Activated T-helper 17 cell treated with anti-CD3 and anti-CD28 coated beads, Interleukin-2, amount 50 U/mL, for 72 hours (primary cell): ENCODE measurements around the gene NDST1. TPM values are rescaled to one million over a fixed set of nuclear protein-coding genes. Genes with fewer than 3 reads are reported as not detected.
"Not testable (repeated sequence)": the region's sequence is repeated elsewhere in the genome, so short reads cannot be mapped to it uniquely, and the experiment has no call there.

Experiments used
- ATAC-seq: fragments of 150-1000 bp; cut with Tn5 transposase; replicated peaks from 2 replicates; pipeline ENCODE4 v1.10.0; 2021; ENCODE audit warnings: mild to moderate bottlenecking, moderate library complexity
- H3K27ac Mint-ChIP-seq: one replicate; pipeline ENCODE4 v1.8.0; 2022; ENCODE audit warnings: mixed read lengths
- H3K27me3 Mint-ChIP-seq: one replicate; pipeline ENCODE4 v1.8.0; 2022; ENCODE audit warnings: mixed read lengths
- H3K36me3 Mint-ChIP-seq: one replicate; pipeline ENCODE4 v1.8.0; 2022; ENCODE audit warnings: low read depth, mild to moderate bottlenecking, mixed read lengths
- H3K4me1 Mint-ChIP-seq: one replicate; pipeline ENCODE4 v1.8.0; 2022; ENCODE audit warnings: mixed read lengths
- H3K4me3 Mint-ChIP-seq: one replicate; pipeline ENCODE4 v1.8.0; 2022; ENCODE audit warnings: mild to moderate bottlenecking, mixed read lengths
- H3K9me3 Mint-ChIP-seq: one replicate; pipeline ENCODE4 v1.8.0; 2022; ENCODE audit warnings: mixed read lengths
- total RNA-seq, 2 donors: library from RNA; stranded (reverse); gene quantifications; one replicate each; pipeline ENCODE4 v1.2.3, GENCODE V29; 2022

Gene NDST1
- total RNA-seq, 2 donors from 2014 or later = 0.48 to 1.8 TPM

DNA sequence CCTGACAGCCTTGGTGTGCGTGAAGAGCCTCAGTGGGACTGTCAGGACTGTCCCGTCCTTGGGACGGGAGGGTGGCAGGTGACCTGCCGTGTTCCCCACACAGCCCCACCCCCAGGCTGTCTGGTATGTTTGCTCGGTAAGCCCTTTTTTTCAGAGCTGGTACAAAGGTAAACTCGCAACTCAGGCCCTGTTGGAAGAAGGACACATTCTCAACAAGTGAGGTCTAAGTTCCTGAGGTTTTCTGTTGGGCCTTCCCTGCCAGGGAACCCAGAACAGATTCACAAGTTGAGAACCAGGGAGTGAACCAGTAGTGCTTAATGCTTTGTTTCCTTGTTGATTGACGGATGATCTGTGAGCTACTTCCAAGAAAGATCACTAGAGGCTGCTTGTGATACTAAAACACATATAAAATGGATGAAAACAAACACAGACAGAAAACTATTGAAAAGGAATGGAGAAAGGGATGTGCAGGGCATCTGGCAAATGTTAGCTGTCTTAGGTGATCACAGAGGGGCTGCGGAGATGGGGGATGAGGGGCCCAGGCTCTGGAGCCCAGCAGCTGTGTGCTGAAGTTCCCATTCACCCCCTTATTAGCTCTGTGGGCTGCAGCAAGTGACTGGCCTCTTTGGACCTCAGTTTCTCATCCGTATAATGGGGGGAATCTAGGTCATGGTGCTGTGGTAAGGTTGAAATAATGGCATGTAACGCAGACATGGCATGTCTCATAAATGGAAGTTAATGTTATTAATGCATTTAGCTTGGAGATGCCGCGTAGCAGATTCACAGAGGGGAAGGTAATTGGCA lies 2.7 kb downstream of the NDST1 start:
- H3K4me1 Mint-ChIP-seq = no peaks in the 10 kb centered on the region
- H3K9me3 Mint-ChIP-seq = no peaks in the 10 kb centered on the region
- no peaks in the 10 kb centered on the region for H3K27me3 Mint-ChIP-seq
- ATAC-seq = no peak
- H3K27ac Mint-ChIP-seq = no peak overlapping the region
- H3K36me3 Mint-ChIP-seq = no peaks in the 10 kb centered on the region
- no peak overlapping the region for H3K4me3 Mint-ChIP-seq

DNA sequence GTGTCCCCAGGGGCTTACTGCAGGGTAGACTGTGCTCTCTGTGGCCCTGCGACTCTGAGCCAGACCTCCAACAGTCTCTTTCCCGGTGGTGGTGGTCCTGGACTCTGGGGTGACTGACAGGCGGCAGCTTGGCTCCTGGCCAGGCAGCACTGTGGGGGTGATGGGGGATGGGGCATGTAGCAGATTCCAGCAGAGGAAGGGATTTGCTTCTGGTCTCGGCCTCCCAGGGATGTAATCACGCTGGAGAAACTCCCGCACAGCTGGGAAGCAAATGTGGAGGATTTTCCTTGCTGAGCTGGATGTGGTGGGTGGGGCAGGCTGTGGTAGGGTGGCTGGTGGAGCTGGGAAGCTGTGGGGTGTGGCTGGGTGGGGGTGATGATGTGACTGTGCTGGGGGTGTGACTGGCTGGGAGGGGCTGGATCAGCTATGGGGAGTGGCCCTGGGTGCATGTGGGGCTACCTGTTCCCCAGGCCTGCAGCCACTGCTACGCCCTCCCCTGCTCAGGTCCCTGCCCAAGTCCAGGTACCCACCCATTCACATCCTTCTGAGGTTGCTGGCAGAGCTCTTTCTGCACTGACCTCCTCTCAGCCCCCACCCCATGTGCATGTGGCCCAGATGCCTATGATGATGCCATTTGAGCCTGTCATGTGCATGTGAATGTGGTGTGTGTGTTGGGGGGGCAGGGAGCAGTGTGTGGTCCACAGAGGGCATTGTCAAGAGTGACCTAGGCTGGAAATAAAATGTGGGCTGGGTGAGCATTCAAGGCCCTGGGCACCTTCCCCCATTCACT lies 3.8 kb downstream of the NDST1 start:
- no peaks in the 10 kb centered on the region for H3K36me3 Mint-ChIP-seq
- no peaks in the 10 kb centered on the region for H3K9me3 Mint-ChIP-seq
- no peaks in the 10 kb centered on the region for H3K4me1 Mint-ChIP-seq
- ATAC-seq = no peak
- H3K27me3 Mint-ChIP-seq = no peaks in the 10 kb centered on the region
- H3K4me3 Mint-ChIP-seq = no peak overlapping the region
- no peak overlapping the region for H3K27ac Mint-ChIP-seq

DNA sequence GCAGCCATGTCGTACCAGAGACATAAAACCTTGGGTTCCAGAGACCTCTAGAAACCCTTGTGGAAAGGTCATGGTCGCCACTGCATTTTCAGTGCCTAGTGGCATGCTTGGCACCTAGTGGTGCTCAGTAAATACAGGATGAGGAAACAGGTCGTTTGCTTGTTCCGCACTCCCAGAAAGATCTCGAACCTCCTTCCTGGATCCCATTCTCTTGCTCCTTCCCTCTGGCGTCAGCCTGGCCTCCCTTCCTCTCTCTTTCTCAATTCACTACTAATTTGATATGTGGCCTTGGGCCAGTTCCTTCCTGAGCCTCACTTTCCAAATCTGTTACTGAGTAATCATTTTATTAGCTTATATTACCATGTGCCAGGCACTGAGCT lies 4.4 kb downstream of the NDST1 start:
- no peaks in the 10 kb centered on the region for H3K9me3 Mint-ChIP-seq
- H3K4me1 Mint-ChIP-seq = no peaks in the 10 kb centered on the region
- ATAC-seq = no peak
- no peaks in the 10 kb centered on the region for H3K36me3 Mint-ChIP-seq
- no peak overlapping the region for H3K4me3 Mint-ChIP-seq
- no peak overlapping the region for H3K27ac Mint-ChIP-seq
- H3K27me3 Mint-ChIP-seq = no peaks in the 10 kb centered on the region

DNA sequence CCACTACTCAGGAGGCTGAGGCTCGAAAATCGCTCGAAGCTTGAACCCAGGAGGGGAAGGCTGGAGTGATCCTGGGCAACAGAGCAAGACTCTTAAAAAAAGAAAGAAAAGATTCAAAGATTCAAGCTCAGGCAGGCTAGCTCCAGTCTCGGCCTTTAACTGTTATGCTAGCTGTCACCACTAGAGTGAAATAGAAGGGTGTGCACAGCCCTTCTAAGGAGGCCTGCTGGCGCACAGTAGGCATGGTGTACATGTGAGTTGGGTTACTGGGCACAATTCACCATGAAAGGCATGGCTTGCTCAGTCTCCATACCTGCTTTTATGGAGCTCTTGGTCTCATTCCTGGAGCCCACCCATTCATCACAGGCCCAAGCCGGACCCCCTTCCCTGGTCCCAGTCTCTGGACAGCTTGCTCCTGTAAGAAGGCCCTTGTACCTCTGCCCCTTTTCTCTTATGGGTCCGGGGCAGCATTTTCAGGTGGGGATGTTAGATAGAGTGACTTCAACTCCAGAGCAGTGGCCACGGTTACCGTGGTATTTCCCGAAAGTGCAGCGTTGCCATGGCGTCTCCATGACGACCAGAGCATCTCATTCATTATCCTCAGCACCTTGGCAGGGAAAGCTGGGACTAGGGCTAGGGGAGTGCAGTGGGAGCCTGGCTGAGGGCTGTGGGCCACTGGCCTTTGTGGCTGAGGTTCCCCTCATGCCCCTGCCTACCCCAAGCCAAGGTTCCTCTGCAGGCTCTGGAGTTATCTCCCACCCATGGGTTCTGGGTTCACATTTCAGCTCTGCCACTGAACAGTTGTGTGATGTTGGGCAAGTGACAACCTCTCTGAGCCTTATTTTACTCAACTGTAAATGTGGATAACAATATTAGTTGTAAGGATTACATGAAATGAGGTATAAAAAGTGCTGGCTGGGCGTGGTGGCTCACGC lies 5.7 kb downstream of the NDST1 start:
- H3K27ac Mint-ChIP-seq = no peak overlapping the region
- no peak overlapping the region for H3K4me3 Mint-ChIP-seq
- no peak for ATAC-seq
- H3K27me3 Mint-ChIP-seq = no peaks in the 10 kb centered on the region
- H3K4me1 Mint-ChIP-seq = no peaks in the 10 kb centered on the region
- H3K36me3 Mint-ChIP-seq = no peaks in the 10 kb centered on the region
- H3K9me3 Mint-ChIP-seq = no peaks in the 10 kb centered on the region

DNA sequence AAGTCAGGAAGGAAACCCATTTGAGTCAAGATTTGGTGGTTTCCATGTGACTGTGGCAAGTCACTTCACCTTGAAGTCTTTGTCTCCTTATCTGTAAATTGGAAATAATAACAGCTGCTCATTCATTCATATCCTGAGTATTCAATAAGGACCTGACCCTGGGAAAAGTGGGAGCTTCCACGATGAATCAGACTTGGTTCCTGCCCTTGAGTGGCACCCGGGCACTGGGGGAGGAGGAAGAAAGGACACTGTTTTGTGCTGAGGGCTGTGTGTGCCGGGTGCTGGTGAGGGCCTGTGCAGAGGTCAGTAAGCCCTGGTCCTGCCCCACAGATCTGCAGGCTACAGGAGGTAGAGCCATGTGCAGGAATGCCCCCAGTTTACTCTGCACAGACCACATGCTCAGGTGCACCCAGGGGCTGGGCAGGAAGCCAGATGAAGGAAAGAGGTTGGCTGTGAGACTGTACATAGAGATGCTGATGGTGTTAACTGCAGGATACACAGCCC lies 6.8 kb downstream of the NDST1 start:
- no peaks in the 10 kb centered on the region for H3K36me3 Mint-ChIP-seq
- no peak overlapping the region for H3K4me3 Mint-ChIP-seq
- no peaks in the 10 kb centered on the region for H3K9me3 Mint-ChIP-seq
- no peaks in the 10 kb centered on the region for H3K4me1 Mint-ChIP-seq
- no peak overlapping the region for H3K27ac Mint-ChIP-seq
- ATAC-seq = no peak
- H3K27me3 Mint-ChIP-seq = no peaks in the 10 kb centered on the region

DNA sequence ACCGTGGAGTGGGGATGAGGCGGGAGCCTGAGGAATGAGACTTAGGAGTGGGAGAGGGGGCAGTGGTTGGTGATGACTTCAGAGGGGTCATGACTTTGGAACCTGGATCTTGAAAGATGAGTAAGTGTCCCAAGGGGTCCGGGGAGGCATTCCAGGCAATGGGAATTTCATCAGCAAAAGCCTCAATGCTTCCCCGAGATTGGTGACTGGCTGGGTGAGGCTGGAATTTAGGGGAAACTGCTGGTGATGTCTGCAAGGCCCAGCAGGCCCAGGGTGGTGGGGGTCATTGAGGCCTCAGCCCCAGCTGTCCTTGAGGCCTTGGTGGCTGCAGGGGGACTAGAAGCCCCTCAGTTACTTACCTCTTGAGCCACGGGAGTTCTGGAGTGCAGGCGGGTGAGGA lies 7.5 kb downstream of the NDST1 start:
- Mint-ChIP-seq H3K27me3 (no peaks in the 10 kb centered on the region), H3K9me3 (no peaks in the 10 kb centered on the region), H3K4me3 (no peak overlapping the region), H3K27ac (no peak overlapping the region), H3K4me1 (no peaks in the 10 kb centered on the region), H3K36me3 (no peaks in the 10 kb centered on the region)
- ATAC-seq = no peak

DNA sequence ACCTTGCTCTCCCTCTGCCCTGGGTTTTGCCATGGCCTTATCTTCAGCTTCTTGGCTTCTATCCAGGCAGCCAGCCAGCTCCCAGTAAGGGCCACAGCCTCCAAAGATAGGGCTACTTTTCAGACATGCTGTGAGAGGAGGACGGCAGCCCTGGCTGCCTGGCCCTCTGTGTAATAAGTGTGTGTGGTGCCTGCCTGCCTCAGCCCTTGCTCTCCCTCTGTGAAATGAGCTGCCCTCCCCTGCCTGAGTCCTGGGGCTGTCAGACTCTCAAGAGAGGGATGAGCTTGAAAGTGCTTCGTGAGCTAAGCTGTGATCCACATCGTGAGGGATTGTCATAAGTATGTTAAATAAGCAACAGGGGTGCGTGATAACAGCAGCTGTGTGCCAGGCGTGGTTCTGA lies 8.1 kb downstream of the NDST1 start:
- H3K27me3 Mint-ChIP-seq = no peaks in the 10 kb centered on the region

DNA sequence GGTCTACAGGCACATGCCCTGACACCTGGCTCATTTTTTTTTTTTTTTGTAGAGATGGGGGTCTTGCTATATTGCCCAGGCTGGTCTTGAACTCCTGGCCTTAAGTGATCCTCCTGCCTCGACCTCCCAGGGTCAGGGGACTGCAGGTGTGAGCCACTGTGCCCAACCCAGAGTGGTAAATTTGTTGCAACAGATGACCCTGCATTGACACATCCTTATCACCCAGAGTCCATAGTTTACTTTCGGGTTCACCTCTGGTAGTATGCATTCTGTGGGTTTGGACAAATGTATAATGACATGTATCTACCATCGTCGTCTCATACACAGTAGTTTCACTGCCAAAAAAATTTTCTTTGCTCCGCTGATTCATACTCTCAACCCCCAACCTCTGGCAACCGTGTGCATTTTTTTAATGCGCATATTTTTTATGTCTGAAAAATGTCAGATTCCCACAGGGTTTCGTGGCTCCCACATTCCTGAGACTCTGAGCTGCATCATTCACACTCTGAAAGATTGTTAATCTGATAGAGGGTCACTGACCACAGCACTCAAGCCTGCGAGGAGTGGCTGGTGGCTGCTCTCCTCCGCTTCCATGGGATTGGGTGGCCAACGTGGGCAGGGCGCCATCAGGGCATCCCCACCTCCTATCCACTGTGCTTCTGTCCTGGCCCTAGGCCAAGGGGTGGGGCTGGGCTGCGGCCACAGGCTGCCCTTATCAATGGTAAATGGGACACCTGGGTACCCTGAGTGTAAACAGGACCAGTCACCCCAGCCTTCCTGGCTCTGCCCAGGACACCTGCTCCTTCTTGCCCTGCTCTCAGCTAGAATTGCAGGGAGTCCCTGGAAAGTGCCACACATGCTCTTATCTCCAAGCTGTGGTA lies 9.6 kb downstream of the NDST1 start:
- Mint-ChIP-seq H3K9me3 (no peaks in the 10 kb centered on the region), H3K27ac (no peak overlapping the region), H3K27me3 (no peaks in the 10 kb centered on the region), H3K4me1 (no peaks in the 10 kb centered on the region), H3K36me3 (no peaks in the 10 kb centered on the region), H3K4me3 (no peak overlapping the region)
- no peak for ATAC-seq

More for the DNA sequence above, 8.1 kb downstream of the NDST1 start:
- H3K27ac Mint-ChIP-seq = no peak overlapping the region
- H3K9me3 Mint-ChIP-seq = no peaks in the 10 kb centered on the region
- no peaks in the 10 kb centered on the region for H3K4me1 Mint-ChIP-seq
- no peaks in the 10 kb centered on the region for H3K36me3 Mint-ChIP-seq
- no peak overlapping the region for H3K4me3 Mint-ChIP-seq
- no peak for ATAC-seq

DNA sequence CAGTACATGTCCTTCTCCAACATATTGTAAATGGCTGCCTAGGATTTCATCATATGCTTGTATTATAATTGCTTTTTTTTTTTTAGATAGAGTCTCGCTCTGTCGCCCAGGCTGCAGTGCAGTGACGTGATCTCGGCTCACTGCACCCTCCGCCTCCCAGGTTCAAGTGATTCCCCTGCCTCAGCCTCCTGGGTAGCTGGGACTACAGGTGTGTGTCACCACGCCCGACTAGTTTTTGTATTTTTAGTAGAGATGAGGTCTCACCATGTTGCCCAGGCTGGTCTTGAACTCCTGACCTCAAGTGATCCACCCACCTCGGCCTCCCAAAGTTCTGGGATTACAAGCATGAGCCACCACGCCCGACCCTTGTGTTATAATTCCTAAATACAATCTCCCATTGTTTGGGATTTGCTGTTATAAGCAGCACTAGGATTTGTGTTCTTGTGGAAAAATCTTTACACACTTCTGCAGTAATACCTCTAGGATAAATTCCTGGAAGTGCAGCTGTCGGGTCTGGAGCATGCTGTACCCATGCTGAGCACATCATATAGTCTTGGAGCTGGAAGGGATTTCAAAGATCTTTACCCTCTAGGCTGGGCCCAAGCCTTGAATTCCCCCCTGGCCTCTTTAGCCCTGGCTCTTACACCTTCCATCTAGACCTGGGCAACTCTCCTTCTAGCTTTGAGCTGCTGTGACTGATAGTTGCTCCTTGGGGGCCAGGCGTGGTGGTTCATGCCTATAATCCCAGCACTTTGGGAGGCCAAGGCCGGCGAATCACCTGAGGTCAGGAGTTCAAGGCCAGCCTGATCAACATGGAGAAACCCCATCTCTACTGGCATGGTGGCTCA lies 11.0 kb downstream of the NDST1 start:
- H3K4me3 Mint-ChIP-seq, H3K27ac Mint-ChIP-seq: not testable (repeated sequence)

DNA sequence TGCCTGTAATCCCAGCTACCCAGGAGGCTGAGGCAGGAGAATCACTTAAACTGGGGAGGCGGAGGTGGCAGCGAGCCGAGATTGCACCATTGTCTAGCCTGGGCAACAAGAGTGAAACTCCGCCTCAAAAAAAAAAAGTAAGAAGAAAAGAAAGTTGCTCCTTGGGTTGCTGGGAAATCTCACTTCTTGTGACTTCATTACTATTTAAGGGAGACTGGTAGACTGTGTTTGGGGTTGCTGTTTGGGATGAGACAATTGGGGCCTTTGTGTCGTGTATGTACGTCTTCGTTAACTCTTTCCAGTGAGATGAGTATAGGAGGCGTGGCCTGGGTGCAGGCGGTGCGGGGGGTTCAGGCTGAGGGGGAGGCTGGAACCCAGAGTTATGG lies 11.6 kb downstream of the NDST1 start:
- Mint-ChIP-seq H3K36me3 (no peaks in the 10 kb centered on the region), H3K4me1 (no peaks in the 10 kb centered on the region), H3K27me3 (no peaks in the 10 kb centered on the region), H3K9me3 (no peaks in the 10 kb centered on the region), H3K27ac (no peak overlapping the region), H3K4me3 (no peak overlapping the region)
- no peak for ATAC-seq

More for the DNA sequence above, 11.0 kb downstream of the NDST1 start:
- ATAC-seq, H3K9me3 Mint-ChIP-seq, H3K27me3 Mint-ChIP-seq, H3K4me1 Mint-ChIP-seq, H3K36me3 Mint-ChIP-seq: not testable (repeated sequence)

DNA sequence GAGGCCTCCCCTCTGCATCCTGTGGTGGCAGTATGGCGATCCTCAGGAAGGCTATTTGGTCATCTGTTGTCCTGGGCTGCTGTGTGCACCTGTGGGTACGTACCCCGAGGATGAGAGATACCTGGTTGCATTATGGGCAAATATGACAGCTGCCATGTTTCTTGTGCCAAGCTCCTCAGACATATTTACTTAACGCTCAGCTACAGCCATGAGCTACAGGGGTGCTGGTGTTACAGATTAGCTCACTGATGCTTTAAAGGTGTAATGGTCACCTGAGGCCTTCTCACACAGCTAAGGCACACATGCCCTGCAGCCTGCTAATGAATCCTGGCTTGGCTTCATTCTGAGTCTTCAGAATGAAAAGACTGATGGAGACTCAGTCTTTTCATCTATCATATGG lies 12.0 kb downstream of the NDST1 start:
- Mint-ChIP-seq H3K4me3 (no peak overlapping the region), H3K9me3 (no peaks in the 10 kb centered on the region), H3K36me3 (no peaks in the 10 kb centered on the region), H3K4me1 (no peaks in the 10 kb centered on the region), H3K27ac (no peak overlapping the region), H3K27me3 (no peaks in the 10 kb centered on the region)
- no peak for ATAC-seq

DNA sequence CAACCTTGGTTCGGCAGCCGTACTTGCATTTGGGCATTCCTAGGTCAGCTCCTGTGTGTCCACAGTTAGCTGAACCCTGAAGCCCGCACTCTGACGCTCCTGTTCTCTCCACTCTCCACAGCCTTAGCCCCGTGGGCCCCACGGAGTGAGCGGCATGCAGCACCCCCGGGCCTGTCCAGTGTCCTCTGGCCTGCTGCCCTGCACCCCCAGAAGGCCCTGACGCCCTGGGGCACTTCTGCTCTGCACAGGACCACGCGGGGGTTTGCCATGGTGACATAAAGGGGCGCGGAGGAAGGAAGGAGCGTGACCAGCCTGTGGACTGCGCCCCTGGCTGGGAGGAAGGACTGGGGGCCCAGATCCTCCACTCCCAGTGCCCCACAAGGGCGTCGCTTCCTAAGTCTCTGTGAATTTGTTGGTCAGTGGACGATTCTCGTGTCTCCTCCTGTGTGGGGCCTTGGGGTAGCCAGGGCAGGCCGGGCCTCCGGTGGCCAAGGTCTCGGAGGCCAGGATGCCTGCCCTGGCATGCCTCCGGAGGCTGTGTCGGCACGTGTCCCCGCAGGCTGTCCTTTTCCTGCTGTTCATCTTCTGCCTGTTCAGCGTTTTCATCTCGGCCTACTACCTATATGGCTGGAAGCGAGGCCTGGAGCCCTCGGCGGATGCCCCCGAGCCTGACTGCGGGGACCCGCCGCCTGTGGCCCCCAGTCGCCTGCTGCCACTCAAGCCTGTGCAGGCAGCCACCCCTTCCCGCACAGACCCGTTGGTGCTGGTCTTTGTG lies 13.0 kb downstream of the NDST1 start:
- Mint-ChIP-seq H3K4me3 (no peak overlapping the region), H3K9me3 (no peaks in the 10 kb centered on the region), H3K36me3 (no peaks in the 10 kb centered on the region), H3K27ac (no peak overlapping the region), H3K4me1 (no peaks in the 10 kb centered on the region), H3K27me3 (no peaks in the 10 kb centered on the region)
- ATAC-seq = no peak
